NOMO-1 treated with DMSO at 0.1 percent for 48 hours (cell line): ENCODE data around the gene COPE.
"Not testable (repeated sequence)": the region's sequence is repeated elsewhere in the genome, so short reads cannot be mapped to it uniquely, and the experiment has no call there.

Experiments used
- DNase-seq: peaks from one replicate; lab custom pipeline; 2025; ENCODE audit not compliant: unreplicated experiment; lab: John Stamatoyannopoulos, UW

The COPE gene

DNA sequence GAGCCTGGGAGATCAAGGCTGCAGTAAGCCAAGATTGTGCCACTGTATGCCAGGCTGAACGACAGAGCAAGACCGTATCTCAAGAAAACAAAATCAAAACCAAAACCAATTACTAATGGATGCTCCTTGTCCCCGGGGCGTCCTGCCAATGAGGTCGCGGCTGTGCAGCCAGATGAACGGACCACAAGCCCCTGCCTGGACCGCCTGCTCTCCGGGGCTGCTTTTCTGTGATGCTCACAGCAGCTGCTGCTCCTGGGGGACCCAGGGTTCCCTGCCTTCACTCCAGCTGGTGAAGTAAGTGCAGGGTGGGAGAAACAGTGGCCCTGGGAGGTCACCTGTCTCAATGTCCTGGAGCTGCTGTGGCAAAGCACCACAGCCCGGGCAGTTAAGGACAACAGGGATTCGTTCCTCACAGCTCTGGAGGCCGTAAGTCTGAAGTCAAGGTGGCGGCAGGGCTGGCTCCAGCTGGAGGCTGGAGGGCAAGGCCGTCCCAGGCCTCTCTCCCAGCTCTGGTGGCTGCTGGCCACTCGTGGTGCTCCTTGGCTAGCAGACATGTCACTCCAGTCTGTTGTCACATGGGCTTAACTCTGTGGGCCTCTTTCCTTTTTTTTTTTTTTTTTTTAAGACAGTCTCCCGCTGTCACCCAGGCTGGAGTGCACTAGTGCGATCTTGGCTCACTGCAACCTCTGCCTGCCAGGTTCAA lies 10.1 kb downstream of the COPE start:
- DNase-seq, result no peak

DNA sequence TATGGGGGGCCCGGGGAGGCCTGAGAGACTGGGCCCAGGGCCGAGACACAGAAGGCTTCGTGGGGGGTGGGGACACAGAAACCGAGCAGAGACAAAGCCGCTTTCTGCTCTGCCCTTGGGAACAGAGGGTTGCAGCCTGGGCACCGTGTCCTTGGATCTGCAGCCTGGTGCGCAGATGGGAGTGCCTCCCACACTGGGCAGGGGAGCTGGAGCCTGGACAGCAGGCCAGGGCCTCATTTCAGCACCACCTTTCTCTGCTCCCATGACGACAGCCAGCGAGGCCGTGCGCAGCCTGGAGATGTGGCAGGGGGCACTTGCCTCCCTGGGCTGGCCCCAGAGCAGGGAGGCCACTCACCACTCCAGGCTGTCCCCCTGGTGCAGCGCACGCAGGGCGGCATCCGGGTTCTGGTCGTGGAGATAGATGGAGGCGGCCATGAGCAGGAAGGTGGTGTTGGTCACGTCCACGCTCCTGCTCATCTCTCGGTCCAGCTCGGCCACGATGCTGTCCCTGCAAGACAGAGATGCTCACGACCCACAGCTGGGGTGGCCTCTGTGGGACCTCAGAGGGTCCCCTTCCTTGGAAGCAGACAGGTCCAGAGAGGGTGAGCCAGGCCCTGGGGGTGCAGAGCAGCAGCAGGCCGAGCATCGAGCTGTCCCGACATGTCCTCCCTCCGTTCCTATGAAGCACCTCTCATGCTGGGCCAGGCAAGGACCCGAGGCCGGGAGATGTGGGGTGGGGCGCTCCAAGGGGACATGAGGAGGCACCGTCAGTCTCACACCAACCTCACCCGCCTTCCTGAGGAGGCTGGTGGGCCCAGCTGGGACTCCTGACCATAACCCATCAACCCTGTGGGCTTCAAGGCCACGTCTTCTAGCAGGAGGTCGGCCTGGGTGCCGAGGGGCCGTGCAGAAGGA lies 12.3 kb downstream of the COPE start:
- no peak for DNase-seq

DNA sequence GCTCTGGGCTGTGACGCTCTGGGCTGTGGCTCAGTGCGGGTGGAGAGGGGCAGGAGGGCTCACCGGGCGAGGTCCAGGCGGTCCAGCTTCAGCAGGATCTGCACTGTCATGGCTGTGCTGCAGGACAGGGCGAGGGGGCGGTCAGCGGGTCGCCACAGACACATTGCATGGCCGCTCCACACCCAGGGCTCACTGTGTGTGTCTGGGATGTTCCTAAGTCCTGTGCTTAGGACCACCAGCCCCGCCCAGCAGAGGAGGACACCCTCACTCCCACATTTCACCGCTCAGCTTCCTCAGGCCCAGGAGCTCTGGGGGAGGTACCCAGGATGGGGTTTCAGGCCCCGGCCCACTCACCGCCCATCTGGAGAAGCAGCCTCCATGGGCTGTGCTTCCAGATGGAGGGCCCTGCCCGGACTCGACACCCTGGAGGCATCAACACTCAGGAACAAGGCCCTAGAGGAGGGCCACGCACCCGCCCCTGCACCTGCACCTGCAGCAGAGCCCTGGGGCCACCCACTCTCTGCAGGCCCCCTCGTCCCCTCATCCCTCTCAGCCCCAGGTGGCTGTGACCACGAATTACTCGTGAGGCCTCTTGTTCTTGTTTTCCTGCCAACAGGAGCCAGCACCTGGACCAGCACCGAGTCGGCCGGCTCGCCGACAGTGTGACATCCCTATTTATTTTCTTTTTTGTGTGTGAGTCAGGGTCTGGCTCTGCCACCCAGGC lies 13.5 kb downstream of the COPE start:
- no peak for DNase-seq

DNA sequence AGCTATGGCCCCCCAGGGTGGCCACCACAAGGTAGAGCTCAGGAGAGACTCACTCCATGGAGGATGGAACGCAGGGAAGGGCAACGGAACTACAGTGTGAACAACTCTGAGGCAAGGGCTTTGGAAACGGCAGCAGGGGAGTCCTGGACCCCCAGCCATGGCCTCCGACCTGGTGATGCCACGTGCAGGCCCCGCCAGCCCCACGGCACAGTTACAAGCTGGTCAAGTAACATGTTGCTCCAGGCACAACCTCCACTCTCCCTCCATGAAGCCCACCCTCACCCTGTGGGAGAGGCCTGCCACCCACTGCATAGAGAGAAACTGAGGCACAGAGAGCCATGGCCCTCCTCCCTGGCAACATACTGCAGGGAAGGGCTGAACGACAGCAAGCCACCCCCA lies 14.1 kb downstream of the COPE start:
- no peak for DNase-seq

DNA sequence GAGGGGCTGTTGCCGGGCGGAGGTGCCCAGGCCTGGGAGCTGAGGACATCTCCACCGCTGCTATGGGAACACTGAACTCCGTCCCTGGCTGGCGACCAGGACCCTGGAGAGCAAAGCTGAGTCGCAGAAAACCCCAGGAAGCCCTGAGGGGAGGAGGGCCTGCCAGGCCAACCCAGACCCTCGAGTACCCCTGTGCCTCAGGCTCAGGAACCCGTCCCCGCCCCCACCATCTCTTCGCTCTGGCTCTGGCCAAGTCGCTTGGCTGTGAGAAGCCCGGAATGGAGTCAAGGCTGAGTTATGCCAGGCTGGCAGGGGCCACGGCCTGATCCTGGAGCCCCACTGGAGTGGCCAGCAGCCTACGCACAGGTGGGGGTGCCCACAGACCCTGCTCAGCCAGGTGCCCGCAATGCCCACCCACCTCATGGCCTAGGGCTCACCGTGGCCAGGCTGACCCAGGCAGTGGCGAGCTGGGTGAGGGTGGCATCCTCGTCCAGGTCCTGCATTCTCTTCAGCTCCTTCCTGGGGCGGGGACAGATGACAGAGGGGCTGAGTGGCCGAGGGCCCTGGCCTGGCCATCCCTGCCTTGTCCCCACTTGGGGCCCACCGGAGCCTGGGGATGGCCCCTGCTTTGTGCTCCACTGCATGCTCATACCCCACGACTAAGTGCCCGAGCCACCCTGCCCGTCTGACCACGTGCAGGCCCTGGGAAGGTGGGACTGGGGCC lies 14.7 kb downstream of the COPE start:
- DNase-seq, result no peak

DNA sequence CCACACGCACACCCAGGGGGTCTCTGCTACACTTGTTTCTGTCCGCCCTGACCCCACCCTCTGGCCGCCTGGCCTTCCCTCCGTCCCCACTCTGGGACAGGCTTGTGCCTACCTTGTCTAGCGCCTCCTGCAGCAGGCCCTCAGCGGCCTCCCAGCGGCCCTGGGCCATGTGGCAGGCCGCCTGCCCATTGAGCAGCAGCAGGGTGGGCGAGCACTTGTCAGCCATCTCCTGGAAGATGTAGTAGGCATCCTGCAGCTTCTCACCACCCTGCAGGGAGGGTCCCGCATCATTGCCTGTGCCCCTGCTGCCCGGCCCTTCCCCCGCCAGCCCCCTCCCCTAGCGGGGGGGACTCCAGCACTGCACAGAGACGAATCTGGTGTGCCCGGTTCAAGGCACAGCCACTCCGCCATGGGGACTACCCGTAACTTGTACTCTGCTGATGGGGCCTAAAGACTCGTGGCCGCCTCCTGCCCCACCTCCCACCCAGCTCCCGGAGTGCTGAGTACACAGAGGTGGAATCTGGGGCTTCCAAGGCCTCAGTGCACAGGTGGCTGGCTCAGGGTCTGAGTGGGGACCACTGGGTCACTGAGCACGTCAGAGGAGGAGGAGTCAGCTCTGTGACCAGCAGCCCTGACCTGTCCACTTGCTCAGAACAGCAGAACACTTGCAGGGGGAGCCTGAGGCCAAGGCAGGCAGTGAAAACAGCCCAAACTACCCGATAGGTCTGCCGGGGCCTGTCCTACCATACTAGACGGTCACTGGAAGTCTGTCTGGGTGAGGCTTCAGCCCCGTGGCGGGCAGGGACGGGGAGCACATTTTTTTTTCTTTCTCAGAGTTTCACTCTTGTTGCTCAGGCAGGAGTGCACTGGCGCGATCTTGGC lies 15.8 kb downstream of the COPE start:
- DNase-seq, result no peak

DNA sequence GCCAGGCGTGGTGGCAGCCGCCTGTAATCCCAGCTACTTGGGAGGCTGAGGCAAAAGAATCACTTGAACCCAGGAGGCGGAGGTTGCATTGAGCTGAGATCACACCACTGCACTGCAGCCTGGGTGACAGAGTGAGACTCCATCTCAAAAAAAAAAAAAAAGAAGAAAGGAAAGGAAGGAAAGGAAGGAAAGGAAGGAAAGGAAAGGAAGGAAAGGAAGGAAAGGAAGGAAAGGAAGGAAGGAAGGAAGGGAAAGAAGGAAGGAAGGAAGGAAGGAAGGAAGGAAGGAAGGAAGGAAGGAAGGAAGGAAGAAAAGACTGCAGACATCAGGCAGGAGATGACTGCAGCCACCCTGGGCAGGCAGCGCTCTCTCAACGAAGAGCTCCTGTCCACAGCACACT lies 16.7 kb downstream of the COPE start:
- not testable (repeated sequence) for DNase-seq

DNA sequence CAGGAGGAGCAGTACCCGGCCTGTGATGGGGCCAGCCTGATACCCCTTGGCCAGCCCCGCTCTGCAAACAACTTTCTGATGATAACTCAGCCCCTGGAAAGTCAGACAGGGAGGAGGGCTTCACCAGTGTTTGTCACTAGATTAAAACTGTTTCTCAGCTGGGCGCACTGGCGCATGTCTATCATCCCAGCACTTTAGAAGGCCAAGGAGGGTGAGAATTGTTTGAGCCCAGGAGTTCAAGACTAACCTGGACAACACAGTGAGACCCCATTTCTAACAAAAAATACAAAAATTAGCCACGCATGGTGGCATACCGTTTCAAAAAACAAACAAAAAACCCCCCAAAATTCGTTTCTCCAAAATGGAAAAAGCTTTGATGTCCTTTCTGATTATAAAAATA lies 17.7 kb downstream of the COPE start:
- DNase-seq, result no peak

DNA sequence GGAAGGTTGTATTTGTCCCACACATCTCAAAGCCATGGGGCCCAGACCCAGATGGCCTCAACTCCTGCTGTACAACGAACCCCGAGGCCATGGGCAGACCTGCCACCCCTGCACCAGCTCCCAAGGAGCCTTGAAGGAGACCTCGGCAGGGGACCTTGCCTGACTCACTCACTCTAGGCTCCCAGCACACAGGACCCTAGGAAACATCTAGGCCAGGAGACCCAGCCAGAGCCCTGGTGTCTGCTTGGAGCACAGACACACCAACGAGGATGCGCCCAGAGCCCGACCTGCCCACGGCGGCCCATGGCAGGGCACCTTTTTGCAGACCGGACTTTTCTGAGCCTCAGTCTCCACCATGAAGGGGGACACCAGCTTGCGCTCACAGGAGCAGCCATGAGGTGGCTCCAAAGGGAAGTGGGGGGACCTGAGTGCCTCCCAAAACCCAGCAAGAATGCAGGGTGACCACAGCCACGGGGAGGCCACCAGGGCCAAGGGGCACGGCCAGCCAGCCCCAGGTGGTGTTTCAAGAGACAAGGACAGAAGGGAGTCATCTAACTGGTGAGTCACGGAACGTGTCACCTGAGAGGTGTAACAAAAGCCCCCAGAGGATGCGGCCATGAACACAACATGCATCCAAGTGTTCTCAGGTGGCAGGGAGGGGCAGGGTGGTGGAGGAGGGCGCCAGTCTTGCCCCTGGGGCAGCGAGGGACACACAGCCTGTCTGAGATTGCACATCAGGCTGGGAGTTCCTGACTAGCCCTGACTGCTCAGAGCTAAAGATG lies 18.3 kb downstream of the COPE start:
- DNase-seq, result no peak

DNA sequence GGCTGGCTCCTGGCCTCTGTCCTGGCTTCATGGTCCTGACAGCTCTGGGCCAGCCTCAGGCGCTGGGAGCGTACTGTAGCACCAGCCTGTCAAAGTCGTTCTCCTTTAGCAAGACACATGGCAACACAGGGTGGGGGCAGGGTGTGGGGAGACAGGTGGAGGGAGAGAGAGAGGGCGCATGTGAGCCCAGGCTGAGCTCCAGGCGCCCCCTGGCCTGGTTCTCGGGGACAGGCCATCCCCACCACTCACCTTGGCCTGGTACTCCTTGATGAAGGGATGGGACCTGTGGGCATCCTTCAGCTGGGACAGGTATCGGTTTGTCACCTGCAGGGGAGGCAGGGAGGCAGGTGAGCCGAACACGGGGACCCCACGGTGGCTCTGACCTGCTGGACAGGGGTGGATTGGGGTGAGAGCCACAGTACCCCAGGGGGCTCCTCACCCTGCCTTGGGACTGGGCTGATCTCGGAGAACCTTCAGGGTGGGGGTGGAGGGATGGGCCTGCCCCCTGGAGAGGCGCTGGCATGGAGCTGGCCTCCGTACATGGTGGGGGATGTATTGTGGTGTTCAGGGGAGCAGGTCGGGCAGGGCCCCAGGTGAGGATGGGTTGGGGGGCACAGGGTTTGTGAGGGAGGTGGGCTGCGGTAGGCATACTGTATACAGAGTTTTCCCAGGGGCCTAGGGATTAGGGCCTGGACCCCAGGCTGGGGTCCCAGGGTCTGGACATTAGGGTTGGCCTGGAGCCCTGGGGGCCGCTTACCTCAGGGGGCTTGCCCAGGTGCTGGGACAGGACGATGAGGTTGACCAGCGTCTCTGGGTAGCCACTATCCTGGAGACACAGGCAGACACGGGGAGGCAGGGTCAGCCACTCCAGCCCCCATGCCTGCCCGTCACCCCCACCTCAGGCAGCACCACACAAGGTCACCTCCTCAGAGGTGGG lies 19.3 kb downstream of the COPE start:
- no peak for DNase-seq

DNA sequence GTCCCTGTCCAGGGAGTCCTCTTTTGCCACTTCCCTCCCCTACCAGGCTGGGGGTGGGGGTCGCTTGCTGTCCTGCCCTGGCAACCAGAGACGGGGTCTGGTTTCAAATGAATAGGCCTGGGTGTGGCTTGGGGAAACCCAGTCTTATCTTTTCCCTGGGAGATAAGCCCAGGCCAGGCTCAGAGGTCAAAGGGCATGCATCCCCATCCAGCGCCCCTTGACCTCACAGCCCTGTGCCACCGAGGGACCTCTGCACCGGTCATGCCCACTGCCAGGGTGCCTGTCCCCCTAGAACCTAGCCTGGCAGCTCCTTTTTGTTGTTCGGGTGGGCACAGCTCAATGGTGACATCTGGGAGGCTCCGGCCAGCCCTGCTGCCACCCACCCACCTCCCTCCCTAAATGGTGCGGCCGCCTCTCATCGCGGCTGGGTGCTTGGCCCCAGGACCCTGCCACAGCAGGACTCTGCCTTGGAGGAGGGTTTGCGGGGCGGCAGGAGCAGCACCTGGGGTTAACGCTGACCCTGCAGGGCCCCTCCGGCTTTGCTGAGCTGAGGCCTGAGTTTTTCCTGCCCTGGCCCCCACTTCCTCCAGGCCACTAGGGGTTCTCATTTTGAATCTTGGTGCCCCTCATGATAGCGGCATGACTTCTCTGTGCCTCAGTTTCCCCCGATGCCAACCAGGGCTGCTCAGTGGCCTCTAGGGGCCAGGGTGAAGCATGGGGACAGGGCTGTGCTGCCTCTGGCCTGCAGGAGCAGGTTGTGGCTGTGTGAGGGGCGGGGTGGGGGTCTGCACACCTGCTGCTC lies 20.4 kb downstream of the COPE start:
- no peak for DNase-seq

DNA sequence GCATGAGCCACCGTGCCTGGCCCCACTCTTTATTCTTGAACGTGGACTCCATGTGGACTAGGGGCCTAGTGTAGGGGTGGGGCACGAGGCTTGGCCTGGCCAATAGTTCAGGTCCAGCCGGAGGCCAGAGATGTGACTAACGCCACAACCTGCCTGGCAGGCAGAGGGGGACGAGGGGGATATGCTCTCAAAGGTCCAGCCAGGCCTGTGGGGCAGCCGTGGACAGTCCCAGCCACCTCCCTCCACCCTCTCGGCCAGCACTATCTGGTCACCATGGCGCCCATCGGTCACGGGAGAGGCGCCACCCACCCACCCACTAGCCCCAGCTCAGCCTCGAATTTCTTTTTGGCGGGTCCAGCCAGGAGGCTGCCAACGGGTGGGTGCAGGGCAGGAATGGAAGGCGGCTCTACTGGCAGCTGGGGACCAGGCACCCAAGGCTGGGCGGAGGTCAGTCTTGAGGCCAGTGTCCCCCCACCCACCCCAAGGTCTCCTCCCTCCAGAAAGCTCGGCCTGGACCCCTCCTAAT lies 21.0 kb downstream of the COPE start:
- no peak for DNase-seq

DNA sequence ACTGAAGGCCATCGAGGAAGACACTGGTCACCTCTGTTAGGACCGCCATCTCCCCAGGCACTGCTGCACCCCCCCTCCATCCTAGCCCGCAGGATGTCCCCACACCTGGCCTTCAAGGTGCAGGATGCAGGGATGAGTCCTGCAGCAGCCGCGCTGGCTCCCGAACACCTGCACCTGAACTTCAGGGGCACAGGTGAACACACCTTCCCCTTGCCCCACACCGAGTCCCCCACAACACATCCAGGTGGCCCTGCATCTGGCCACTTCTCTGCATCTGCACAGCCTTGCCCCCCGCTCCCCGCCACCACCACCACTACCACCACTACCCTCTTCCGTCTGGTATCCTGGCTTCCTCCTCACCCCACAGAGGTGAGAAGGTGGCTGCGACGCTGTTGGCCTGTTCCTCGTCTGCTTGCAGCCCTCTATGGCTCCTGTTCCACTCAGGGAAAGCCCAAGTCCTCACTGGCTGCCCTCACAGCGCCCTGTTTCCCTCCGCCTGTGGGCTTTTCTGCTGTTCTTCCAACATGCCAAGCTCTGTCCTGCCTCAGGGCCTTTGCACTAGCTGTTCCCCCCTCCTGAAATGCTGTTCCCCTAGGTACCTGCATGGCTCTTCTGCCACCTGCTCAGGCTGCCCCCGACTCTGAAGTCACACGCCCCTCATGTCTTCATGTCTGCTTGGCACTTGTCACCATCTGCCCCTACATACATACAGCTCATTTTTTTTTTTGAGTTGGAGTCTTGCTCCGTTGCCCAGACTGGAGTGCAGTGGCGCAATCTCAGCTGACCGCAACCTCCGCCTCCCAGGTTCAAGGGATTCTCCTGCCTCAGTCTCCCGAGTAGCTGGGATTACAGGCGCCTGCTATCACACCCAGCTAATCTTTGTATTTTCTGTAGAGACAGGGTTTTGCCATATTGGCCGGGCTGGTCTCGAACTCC lies 21.8 kb downstream of the COPE start:
- no peak for DNase-seq

DNA sequence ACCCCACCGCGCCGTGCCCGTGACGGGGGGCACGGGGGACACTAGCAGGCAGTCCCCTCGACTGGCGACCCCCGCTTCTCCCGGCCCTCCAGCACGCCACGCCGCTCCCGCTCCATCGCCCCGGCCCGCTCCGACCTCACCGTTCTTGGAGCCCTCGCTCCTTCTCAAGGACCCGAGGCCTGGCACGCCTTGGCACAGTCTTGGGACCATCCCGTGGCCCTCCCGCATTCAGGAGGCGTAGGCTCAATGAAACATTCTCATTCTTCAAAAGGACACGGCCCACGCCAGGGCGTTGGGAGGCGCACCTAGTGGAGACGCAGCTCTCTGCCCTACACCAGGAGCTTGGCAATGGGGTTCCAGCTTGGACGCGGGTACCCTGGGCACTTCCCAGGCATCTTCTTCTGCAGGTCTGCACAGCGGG lies 22.8 kb downstream of the COPE start:
- DNase-seq, result no peak

DNA sequence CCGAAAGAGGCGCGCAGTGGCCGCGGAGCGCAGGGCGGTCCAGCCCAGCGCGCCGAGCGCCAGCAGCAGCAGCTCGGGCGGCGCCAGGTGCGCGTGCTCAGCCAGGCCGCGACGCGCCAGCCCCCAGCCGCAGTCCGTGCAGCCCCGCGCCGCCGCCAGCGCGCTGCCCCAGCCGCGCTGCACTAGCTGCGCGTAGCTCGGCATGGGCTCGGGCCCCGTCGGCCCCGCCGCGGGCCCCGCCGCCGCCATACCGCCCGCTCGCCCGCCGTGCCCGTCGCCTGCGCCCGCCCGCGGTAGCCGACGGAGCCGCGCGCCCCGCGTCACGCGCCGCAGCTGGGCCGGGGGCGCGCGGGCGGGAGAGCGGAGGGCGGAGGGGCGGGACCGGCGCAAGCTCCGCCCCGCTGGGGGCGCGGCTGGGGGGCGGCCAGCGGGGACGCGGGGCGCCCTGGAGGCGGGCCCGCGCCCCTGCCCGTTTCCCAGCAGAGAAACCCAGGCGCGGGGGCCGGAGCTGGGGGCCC lies 23.3 kb downstream of the COPE start, which contains the start of gene CERS1:
TSS of gene CERS1 (minus strand) at position 335 of the 518 bp plus-strand sequence. CDS start at position 249, 86 bp downstream.
- no peak for DNase-seq
